ENCODE data around the gene S100P. TPM values are rescaled to one million over a fixed set of nuclear protein-coding genes. Genes with fewer than 3 reads are reported as not detected.
"Not testable (repeated sequence)": the region's sequence is repeated elsewhere in the genome, so short reads cannot be mapped to it uniquely, and the experiment has no call there.

Gene S100P
- total RNA-seq, 1 donor from 2014 or later = 34.1 TPM

DNA sequence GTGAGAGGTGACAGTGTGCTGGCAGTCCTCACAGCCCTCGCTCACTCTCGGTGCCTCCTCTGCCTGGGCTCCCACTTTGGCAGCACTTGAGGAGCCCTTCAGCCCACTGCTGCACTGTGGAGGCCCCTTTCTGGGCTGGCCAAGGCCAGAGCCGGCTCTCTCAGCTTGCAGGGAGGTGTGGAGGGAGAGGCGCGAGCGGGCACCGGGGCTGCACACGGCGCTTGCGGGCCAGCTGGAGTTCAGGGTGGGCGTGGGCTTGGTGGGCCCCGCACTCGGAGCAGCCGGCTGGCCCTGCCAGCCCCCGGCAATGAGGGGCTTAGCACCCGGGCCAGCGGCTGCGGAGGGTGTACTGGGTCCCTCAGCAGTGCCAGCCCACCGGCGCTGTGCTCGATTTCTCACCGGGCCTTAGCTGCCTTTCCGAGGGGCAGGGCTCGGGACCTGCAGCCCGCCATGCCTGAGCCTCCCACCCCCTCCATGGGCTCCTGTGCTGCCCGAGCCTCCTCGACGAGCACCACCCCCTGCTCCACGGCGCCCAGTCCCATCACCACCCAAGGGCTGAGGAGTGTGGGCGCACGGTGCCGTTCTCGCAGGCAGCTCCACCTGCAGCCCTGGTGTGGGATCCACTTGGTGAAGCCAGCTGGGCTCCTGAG is 21.0 kb upstream of the S100P start:
- intact Hi-C loops (cut with micrococcal nuclease) = not testable (repeated sequence)

DNA sequence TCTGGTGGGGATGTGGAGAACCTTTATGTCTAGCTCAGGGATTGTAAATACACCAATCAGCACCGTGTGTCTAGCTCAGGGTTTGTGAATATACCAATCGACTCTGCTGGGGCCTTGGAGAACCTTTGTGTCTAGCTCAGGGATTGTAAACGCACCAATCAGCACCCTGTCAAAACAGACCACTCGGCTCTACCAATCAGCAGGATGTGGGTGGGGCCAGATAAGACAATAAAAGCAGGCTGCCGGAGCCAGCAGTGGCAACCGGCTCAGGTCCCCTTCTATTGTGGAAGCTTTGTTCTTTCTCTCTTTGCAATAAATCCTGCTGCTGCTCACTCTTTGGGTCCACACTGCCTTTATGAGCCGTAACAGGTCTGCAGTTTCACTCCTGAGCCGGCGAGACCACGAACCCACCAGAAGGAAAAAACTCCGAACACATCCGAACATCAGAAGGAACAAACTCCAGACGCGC is 20.5 kb upstream of the S100P start:
- intact Hi-C loops (cut with micrococcal nuclease) = not testable (repeated sequence)

DNA sequence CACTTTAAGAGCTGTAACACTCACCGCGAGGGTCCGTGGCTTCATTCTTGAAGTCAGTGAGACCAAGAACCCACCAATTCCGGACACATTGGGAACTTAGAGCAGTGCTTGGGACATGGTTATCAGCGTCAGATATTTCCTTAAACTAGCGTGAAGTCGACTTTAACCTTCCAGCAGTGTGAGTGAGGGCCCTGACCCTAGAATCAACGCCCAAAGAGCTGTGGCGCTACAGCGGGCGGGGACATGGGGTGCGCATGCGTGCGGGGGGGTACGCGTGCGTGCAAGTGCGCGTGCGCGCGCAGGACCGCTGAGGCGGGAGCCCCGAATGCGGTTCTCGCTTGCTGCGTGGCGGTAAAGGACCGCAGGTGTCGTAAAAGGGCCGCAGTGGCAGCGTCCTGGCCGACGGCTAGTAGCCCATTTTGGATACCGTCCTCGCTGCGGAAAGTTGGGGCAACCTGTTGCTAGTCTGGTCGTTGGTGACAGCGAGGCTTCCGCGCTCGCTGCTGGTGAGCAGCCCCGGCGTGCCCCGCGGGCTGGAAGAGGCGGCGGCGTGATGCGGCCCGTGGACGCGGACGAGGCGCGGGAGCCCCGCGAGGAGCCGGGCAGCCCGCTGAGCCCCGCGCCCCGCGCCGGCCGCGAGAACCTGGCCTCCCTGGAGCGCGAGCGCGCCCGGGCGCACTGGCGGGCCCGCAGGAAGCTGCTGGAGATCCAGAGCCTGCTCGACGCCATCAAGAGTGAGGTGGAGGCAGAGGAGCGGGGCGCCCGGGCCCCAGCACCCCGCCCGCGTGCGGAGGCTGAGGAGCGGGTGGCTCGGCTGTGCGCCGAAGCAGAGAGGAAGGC is 19.8 kb upstream of the S100P start:
- intact Hi-C loops (cut with micrococcal nuclease) = loop anchor here (1.0 kb wide), 8 partner anchors 15 to 394 kb away; partner anchors contain the start of genes BLOC1S4, GRPEL1, KIAA0232 and MRFAP1L1

DNA sequence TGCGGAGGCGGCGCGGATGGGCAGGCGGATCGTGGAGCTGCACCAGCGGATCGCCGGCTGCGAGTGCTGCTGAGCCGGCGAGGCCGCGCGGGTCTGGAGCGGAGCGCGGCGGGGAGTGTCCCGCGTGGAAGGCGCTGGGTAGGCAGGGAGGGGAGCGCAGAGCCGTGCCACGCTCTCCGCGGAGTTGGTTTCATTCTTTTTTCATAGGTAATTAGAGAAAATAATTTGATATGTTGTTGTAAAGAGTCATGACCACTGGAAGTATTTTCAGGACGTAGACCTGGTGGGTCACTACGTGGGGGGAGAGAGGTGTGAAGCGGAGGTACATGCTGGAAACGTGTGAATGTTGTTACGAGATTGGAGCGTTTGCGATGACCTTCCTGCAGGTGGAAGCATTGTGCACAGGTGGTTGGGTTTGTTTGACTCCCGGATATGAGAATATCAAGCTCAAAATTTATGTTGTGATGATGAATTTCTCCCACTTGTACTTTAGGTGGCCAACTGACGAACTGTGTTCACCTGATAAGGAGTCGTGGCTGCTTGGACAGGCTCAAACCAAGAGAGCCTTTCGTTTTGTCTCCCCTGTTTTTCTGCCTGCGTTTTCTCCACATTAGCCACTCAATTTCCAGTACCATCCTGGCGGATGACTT is 19.1 kb upstream of the S100P start:
- intact Hi-C loops (cut with micrococcal nuclease) = loop anchor here (1.0 kb wide), 8 partner anchors 15 to 394 kb away; partner anchors contain the start of genes BLOC1S4, GRPEL1, KIAA0232 and MRFAP1L1

DNA sequence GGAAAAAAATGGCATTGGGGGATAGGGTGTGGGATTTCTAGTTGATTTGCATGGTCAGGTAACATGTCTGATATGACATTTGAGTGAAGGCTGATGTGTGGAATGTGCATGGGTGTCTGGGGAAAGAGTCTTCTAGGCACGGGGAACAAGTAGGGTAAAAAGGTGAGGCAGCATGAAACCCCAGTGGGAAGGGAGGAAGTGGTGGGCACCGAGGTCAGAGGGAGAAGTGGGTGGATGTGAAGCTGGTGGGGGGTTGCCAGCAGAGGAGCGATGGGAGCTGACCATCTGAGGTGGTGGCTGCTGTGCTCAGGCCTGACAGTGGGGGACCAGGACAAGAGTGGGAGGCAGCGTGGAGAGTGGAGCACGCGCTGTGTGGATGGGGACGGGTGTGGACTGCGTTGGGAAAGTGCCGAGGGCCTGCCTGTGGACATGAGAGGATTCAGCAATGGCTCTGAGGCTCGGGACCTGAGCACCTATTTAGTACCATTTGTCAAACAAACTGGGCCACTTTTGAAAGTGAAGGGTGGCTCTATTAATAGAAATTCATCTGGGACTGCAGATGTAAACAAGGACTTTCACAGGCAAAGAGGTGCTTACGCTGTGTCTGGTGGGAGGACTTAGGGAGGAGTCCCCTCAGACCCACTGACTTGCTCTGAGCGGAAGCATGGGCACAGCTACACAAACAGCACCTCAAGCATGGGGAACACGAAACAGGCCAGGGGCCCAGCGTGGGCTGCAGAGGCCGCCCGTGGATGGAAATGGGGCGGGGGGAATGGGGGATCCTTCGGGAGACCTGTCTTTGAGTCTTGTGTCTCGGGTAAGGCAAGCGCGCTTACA is 16.7 kb upstream of the S100P start:
- intact Hi-C loops (cut with micrococcal nuclease) = no loop called here

DNA sequence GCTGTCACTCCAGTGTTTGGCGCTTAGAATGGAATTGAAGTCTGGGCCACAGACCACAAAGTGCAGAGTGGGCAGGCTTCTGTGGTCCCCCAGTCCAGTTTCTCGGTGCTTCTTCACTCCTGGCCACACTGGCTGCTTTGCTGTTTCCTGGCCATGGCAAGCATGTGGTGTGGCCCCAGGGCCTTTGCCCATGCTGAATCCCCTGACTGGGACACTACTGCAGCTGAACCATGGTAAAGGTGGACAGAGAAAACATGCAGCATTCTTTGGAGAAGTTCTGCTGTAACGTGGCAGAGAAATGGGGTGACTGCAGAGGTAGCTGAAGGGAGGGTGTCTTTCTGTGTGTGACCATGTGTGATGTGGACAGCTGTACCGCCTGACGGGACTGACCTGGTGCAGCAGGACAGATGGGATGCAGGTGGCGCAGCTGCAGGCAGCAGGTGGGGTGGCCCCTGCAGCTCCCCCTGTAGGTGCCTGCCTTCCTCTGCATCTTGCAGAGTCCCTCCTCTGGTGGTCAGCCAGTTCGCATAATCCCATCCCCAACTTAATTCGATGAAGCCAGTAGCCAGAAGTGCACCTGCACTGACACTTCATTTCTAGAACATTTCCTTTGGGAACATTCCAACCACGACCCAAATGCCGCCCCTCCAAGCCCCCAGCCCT is 13.2 kb upstream of the S100P start:
- intact Hi-C loops (cut with micrococcal nuclease) = no loop called here

DNA sequence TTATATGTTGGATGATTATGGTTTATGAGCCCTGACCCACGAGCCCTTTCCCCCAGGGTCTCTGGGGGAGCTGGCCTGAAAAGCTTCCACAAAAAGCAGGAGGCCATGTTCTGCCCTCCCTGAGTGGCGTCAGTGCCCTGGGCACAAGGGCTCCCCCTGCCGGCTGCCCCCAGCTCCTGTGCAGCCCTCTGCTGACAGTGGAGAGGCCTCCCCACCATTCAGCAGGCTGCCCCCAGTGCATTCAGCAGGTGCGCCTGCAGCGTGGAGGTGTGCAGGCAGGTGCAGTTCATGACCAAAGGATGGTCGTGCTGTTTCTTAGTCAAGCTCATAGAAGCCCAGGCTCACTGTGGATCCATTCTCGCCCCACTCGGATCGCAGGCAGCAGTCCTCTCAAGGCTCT is 12.5 kb upstream of the S100P start:
- intact Hi-C loops (cut with micrococcal nuclease) = no loop called here

DNA sequence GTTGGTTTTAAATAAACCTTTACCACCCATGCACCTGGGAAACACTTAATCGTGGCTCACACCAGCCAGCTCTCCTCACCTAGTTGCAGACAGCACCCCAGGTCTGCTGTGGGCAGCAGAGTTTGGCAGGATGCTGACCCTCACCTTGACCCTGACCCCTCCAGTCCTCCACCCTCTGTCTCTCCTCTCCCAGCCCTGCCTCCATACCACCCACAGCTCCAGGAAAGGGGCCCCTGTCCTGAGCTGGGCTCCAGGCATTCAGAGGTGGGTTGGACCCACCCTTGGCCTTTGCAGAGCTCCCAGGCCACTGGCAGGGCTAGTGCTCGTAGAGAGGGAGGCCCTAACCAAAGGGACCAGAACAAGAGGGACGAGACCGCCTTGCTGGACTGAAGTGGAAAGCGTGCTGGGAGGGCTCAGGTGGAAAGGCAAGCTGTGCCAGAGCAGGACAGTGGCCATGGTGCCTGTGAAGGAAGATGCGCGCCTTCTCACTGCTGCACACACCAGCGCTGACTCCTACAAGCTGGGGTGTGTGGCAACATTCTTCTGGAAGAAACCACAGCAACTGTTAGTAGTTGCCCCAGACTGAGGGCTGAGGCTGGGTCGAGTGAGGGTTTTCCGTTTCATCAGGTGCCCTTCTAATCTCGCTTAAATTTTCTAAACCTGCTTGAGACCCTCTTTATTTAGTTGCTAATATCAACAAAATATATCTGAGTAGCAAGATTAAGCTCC is 10.7 kb upstream of the S100P start:
- intact Hi-C loops (cut with micrococcal nuclease) = no loop called here

DNA sequence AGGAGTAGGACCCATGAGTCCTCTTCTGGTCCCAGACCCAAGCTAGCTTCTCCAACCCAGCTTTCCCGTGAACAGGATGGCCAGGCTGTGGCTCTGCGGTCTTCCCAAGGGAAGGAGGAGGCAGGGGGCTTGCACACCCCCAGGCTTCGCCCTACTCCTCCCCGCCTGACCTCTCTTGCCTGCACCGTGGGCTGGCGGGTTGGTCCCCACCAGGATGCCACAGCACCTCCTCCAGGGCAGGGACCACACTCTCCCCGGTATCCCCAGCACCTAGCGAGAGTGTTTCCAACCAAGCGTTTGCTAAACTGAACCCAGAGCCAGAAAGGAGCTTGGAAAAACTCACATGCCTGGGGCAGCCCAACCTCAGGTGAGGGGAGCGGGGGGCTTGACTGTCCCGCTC is 9.0 kb upstream of the S100P start:
- intact Hi-C loops (cut with micrococcal nuclease) = no loop called here

DNA sequence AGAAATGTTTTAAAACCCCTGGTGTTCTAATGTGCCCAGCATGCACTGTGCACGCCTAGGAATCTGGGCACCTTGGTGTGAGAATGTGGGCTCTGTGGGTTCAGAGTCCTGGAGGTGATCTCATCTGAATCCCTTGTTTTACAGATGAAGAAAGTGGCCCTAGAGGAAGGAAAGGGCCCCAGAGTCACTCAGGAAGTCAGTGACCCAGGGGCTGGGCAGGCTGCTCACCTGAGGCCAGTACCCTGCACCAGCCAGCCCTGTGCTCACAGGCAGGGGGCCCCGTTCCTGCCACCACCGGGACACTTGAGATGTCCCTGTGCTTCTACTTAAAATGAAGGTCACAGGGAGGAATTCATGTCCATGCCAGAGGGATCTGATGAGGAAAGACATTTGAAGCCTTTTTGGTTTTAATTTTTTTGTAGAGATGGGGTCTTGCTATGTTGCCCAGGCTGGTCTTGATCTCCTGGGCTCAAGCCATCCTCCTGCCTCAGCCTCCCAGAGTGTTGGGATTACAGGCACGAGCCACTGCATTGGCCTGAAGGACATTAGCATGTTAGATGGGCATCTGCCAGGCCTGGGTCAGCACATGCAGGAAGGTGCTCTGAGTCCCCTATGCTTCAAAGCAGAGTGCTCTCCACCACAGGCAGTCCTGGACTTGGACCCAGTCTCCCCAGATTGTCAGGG is 7.4 kb upstream of the S100P start:
- intact Hi-C loops (cut with micrococcal nuclease) = no loop called here

DNA sequence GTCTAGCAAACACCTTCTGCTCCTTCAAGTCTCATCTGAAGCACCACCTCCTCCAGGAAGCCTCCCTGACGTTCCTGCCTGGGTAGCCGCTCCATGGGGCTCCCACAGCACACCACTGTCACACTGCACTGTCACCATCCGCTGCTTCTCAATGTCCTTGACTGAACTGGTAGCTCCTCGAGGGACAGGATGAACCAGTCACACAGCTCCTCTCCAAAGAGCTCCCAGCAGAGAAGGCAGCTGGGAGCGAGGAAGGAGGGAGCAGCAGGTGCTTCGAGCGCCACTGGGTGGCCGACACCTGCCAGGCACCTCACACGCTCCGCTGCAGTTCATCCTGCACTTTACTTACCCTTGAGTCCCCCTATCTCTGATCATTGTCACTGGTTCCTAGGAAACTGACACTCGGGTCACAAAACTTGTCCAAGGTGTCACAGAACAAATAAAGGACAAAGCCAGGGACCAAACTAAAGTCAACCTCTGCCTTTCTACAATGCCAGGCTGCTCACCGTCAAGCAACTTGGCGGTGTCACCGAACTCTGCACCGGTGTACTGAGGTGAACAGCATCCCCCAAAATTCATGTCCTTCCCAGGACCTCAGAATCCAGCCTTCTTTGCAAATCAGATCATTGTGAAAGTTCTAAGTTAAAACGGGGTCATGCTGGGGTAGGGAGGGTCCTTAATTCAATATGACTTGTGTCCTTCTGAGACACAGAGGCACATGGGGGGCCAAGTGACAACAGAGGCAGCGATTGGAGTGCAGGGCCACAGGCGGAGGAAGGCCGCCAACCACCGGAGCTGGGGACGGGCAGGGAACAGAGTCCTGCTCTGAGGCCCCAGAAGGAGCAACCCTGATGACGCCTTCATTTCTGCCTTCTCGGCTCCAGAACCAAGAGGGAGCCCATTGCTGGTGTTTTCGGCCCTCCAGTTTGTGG is 5.5 kb upstream of the S100P start:
- intact Hi-C loops (cut with micrococcal nuclease) = no loop called here

DNA sequence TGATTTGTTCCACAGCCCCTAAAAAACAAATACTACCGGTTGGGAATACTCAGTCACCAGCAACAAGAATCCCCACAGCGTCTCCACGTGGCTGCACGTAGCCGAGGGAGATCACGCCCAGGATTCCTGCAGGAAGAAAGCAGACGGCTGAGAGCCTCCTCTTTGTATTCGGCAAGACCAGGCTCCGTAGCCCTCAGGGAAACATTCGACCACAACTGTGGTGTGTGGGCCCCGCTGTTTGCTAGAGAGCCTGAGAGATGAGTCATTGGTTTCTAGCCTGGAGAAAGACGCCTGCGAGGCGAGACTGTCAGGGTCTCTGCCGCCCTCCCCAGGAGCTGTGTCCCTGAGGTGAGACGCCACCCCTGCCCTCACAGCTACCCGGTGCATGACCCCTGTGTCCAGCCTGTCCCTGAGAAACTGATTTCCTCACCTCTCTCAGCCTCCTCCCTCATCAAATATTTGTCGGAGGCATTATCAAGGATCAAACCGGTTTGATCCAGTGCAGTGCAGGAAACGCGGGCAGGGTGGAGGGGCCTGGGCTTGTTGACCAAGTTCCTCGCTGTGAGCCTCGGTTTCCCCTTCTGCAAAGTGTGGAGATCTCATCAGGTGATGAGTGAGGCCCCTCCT is 4.7 kb upstream of the S100P start:
- intact Hi-C loops (cut with micrococcal nuclease) = loop anchor here (1.0 kb wide), 2 partner anchors 15 to 20 kb away; partner anchors contain the start of gene MRFAP1L1

DNA sequence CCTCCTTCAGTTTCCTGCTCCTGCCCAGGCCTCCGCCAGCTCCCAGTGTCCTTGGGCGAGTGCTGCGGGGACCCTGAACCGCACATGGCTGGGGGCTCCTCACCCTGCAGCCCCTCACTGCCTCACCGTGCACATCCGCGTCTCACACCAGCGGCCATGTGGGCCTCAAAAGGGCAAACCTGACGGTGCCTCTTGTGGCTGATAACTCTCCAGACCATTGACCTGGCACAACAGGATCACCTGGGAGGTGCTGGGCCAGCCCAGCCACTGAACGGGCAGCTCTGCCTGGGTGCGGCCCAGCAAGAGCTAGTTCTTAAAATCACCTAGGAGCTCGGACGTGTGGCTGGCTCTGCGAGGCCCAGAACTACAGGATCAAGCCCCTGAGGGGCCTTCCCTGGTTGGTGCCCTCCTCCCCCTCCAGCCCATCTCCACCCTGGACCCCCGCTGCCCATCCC is 4.1 kb upstream of the S100P start:
- intact Hi-C loops (cut with micrococcal nuclease) = loop anchor here (1.0 kb wide), 2 partner anchors 15 to 20 kb away; partner anchors contain the start of gene MRFAP1L1

DNA sequence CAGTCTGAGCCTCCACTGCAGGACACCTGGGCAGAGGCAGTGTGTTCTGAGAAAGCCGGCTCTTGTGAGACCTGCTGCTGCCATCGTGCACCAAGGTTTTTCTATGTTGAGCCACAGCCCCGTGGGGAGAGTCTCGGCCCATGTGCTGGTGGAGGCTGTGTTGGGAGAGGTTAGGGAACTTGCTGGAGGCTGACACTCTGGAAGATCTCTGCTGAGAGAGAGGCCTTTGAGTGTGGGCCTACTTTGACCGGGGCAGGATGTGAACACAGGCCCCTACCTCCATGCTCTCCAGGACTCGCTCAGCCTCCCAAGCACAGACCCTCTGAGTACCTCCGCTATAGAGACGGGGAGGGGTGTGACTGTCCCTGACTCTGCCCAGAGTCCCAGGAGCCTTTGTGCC is 1.3 kb upstream of the S100P start:
- intact Hi-C loops (cut with micrococcal nuclease) = loop anchor here (10.0 kb wide), 1 partner anchor 488 kb away; the partner anchor contains the start of gene JAKMIP1

DNA sequence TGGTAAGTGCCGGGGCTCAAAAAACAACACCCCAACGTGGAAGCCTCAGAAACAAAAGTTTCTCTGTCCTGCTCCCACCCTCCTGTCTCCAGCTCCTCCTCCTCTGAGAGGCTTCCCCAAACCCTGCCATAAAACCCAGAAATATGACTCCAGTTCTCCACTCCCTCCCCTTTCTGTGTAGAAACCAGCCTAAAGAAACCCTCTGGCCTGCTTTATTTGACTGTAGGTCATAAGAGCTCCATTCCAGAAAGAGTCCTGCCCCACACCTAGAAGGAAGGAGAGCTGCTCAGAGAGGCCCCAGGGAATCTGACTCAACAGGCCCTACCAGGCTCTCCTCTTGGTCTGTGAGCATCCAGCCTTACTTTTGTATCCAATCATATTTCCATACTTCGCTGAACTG is 872 bp upstream of the S100P start:
- intact Hi-C loops (cut with micrococcal nuclease) = loop anchor here (10.0 kb wide), 1 partner anchor 488 kb away; the partner anchor contains the start of gene JAKMIP1

DNA sequence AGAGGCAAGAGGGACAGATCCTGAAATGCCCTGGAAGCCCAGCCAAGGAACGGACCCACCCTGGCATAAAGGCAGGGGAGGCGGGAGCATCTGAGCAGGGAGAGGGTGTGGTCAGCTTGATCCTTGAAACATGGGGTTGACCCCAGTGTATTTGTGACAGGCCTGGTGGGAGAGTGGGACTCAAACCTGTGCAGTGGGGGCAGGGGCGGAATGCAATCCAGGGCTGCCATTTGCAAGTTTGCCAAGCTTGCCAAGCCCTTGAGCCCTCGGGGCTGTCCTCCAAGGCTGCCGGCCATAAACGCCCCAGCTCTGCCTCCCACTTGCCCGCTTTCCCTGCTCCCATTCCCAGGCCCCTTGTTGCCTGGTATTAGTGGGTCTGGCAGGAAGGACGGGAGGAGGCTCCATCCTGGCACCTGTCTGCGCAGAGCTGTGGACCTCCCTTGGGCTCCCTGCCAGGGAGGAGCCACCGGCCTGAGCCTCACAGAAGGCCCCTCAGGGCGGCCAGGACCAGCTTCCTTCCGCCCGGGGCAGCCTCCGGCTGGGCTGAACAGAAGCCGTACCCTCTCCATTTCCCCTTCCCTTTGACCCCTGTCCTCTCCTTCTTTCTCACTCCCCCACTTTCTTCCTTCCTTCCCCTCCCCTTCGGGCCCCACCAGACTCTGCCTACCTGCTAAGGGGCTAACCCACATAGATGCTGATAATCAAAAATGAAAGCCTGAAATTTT is 661 bp downstream of the S100P start:
- intact Hi-C loops (cut with micrococcal nuclease) = loop anchor here (10.0 kb wide), 1 partner anchor 490 kb away; the partner anchor contains the start of gene JAKMIP1
